GM19238 (cell line): ENCODE data around the gene IL22RA1.

Source experiments
- DNase-seq: peaks from one replicate; pipeline ENCODE4 v3.0.0; 2011; ENCODE audit warnings: low spot score; ENCODE audit not compliant: insufficient read length

IL22RA1 gene

DNA sequence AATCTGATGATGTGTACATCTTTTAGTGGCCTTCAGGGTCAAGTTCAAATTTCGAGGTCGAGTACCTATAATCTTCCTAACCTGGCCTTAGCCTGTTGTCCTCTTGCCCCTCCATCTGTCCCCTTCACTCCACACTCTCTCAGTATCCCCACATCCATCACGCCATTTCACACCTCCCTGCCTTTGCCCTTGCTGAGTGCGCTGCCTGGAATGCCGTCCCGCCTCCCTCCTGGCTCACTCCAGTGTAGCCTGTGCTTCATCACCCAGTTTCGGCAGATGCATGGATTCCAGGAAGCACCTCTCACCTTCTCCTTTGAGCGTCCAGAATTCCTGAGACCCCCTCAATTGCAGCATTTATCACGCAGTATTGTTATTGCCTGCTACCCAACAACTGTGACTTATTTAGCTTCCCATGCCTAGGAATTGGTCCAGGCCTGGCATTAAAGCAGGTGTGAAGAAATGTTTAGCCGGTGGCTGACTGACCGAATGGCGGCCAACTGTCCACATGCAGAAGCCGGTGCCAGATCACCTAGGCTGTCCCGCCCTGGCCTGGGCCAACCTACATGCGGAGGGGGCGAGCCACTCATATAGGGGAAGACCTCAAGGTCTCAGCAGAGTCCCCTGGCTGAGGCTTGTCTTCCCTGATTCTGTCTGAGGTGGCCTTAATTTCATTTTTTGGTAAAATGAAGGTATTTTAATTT lies 65.5 kb downstream of the IL22RA1 start:
- no peak for DNase-seq

GRCh38 chr1:24075946-24076345 lies 67.0 kb downstream of the IL22RA1 start:
- DNase-seq = no peak

DNA sequence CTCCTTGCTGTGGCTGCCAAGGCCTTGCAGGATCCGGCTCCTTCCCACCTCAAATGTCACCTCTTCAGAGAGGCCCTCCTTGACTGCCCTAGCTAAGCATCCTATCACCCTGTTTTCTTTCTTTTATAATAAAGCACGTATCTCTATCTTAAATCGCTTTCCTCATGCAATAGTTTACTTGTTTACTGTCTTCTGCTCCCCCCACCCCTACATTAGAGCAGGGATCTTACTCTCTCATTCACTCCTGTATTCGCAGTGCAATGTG lies 67.4 kb downstream of the IL22RA1 start:
- DNase-seq = no peak

DNA sequence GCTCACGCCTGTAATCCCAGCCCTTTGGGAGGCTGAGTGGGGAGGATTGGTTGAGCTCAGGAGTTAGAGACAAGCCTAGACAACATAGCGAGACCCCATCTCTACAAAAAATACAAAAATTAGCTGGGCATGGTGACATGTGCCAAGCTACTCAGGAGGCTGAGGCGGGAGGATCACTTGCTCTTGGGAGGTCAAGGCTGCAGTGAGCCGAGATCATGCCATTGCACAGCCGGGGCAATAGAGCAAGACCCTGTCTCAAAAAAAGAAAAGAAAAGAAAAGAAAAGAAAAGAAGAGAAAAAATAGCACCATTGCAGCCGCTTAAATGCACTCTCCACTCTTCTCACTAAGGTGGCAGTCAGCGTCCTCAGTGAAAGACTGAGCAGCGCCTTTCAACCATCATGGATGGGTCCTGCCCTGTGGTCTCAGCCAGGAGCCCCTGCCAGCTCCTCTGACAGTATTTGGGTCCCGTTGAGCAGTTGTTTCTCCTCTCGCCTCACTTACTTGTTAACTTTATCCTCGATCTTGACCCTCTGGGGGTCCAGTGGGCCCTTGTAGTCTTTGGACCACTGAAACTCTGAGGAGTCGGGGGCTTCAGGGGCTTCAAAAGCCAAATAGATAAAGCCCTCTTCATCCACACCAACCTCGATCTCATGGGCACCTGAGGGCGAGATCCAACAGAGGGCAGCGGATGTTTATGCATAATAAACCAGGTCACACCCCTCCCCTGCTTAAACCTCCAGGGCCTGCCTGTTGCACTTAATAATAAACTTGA lies 67.9 kb downstream of the IL22RA1 start:
- DNase-seq = no peak

GRCh38 chr1:24074196-24074595 lies 68.7 kb downstream of the IL22RA1 start:
- DNase-seq = no peak

DNA sequence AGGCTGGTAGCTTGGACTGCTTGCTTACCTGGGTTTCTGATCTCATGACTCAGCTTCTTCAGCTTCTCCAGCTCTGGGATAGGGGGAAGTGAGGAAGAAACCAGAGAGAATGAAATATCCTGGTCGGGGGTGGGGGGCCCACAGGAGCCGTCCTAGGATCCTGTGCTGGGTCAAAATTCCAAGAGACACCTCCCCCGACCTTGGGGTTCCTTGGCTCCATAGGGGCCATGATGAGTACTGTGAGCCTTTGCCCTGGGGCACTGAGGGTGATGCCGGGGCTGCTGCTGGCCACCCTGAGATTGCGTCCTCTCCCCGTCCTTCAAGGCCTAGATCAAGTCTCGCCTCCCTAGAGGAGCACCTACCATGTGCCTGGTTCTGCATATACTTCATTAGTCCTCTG lies 71.0 kb downstream of the IL22RA1 start:
- no peak for DNase-seq

- DNase-seq = peak; percentile 84
These were observed 72.0 kb downstream of the IL22RA1 start for GRCh38 chr1:24070821-24071393.

- DNase-seq = no peak
These were observed 73.1 kb downstream of the IL22RA1 start for GRCh38 chr1:24069817-24070216.
